ENCODE measurements around the gene PTPRN2. TPM values are rescaled to one million over a fixed set of nuclear protein-coding genes. Genes with fewer than 3 reads are reported as not detected.

PTPRN2 gene
- total and polyA plus RNA-seq, 2 donors (not counting 3 experiments of a cell fraction or from before 2014, with no cell fraction given) = 0.62 to 0.88 TPM

DNA sequence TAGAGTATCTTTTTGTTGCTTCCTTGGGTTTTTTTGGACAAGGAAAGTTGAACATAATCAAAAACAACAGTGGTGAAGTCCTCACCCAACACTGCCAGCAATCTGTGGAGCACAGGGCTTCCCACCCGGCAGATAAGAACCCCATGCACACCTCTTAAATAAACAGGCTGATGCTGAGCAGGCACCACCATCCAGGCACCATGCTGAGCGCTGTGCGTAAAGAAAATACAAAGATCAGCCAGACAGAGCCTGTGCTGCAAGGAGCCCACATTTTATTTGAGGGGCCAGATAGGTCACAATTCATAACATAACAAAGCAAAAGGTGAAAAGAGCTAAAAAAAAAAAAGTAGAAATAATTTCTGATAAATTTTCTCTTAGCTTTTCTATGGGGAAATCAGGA is 231.2 kb downstream of the PTPRN2 start:
- no peak for DNase-seq (ENCODE audit: low read depth, low spot score)
- TF ChIP-seq MYC (IDR thresholded peaks at IDR 0.05; ENCODE audit: low read depth, low read length) = no peak
- no peak for TF ChIP-seq POLR2AphosphoS5 (IDR thresholded peaks at IDR 0.05; ENCODE audit: insufficient read depth, low read depth, low read length)
- TF ChIP-seq FOS (IDR thresholded peaks at IDR 0.05; ENCODE audit: borderline replicate concordance, insufficient read depth, low read length) = no peak
- no peak for TF ChIP-seq GATA2 (IDR thresholded peaks at IDR 0.05; ENCODE audit: insufficient read depth, insufficient read length, low read depth, low read length)
- TF ChIP-seq POLR2A (IDR thresholded peaks at IDR 0.05; ENCODE audit: low read depth, low read length) = no peak
- TF ChIP-seq EZH2 (IDR thresholded peaks at IDR 0.05; ENCODE audit: borderline replicate concordance, low read depth, low read length, severe bottlenecking) = no peak
- no peak for TF ChIP-seq JUN (IDR thresholded peaks at IDR 0.05; ENCODE audit: borderline replicate concordance, insufficient read depth, insufficient read length, low read depth)
- TF ChIP-seq, protein P1, sequence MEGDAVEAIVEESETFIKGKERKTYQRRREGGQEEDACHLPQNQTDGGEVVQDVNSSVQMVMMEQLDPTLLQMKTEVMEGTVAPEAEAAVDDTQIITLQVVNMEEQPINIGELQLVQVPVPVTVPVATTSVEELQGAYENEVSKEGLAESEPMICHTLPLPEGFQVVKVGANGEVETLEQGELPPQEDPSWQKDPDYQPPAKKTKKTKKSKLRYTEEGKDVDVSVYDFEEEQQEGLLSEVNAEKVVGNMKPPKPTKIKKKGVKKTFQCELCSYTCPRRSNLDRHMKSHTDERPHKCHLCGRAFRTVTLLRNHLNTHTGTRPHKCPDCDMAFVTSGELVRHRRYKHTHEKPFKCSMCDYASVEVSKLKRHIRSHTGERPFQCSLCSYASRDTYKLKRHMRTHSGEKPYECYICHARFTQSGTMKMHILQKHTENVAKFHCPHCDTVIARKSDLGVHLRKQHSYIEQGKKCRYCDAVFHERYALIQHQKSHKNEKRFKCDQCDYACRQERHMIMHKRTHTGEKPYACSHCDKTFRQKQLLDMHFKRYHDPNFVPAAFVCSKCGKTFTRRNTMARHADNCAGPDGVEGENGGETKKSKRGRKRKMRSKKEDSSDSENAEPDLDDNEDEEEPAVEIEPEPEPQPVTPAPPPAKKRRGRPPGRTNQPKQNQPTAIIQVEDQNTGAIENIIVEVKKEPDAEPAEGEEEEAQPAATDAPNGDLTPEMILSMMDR (IDR thresholded peaks at IDR 0.05; ENCODE audit: extremely low read depth in 1 of 2, insufficient read depth in 1 of 2, low read depth in 1 of 2, low read length in 2 of 2) = no peak
- TF ChIP-seq, protein P2, sequence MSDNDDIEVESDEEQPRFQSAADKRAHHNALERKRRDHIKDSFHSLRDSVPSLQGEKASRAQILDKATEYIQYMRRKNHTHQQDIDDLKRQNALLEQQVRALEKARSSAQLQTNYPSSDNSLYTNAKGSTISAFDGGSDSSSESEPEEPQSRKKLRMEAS (IDR thresholded peaks at IDR 0.05; ENCODE audit: insufficient read depth, insufficient read length) = no peak
- CTCF ChIA-PET = no interaction called here
- no peaks in the 10 kb centered on the region for H4K20me1 ChIP-seq (replicated peaks; ENCODE audit: control insufficient read depth, extremely low read depth, insufficient read depth, low read length)
- H3K9me3 ChIP-seq (replicated peaks; ENCODE audit: control insufficient read depth, insufficient read depth, low read length) = peaks cover 2% of the 10 kb centered on the region
- no peak overlapping the region for H3K4me2 ChIP-seq (ENCODE audit: insufficient read depth, low read length)
- intact Hi-C loops (cut with micrococcal nuclease) (no loop called here), dilution Hi-C loops (cut with MboI; ENCODE audit: extremely low pct_ligation_motif_present, low sequenced_read_pairs) (no loop called here)
- no peak overlapping the region for H3K9ac ChIP-seq (replicated peaks; ENCODE audit: extremely low read depth, insufficient read depth, low read length)
- BruUV-seq (replicated peaks) = no TSS peak
- H3K4me1 ChIP-seq (ENCODE audit: control insufficient read depth, extremely low read depth, insufficient read depth, low read length) = no peaks in the 10 kb centered on the region
- H3K27me3 ChIP-seq (ENCODE audit: control insufficient read depth in 2 of 2, insufficient read depth in 2 of 2, low read length in 2 of 2) = no peaks in the 10 kb centered on the region
- no peaks in the 10 kb centered on the region for H3K9me1 ChIP-seq (replicated peaks; ENCODE audit: control insufficient read depth, extremely low read depth, insufficient read depth, low read length)
- H3K27ac ChIP-seq (ENCODE audit: insufficient read depth, low read depth, low read length) = no peak overlapping the region
- no peak for FAIRE-seq
- H3K36me3 ChIP-seq (ENCODE audit: control insufficient read depth in 2 of 2, extremely low read depth in 1 of 2, insufficient read depth in 2 of 2, low read length in 2 of 2) = no peaks in the 10 kb centered on the region
- no peaks in the 10 kb centered on the region for H3K79me2 ChIP-seq (ENCODE audit: control insufficient read depth, insufficient read depth, low read length)
- no peak overlapping the region for H2AFZ ChIP-seq (ENCODE audit: low read depth, low read length)
- POLR2A ChIA-PET = no interaction called here
- H3K4me3 ChIP-seq (replicated peaks in 1 of 3; ENCODE audit: insufficient read depth in 1 of 3, low read depth in 1 of 3, low read length in 3 of 3) = no peak overlapping the region

All from endothelial cell of umbilical vein (primary cell).